Raji (cell line): ENCODE data around the gene HSP90B1.

Experiments
- POLR2A ChIP-seq: IDR thresholded peaks from 2 replicates; pipeline ENCODE4 v1.6.1; 2011; ENCODE audit warnings: low read depth, low read length, control low read depth; ENCODE audit not compliant: insufficient read depth

The HSP90B1 gene

DNA sequence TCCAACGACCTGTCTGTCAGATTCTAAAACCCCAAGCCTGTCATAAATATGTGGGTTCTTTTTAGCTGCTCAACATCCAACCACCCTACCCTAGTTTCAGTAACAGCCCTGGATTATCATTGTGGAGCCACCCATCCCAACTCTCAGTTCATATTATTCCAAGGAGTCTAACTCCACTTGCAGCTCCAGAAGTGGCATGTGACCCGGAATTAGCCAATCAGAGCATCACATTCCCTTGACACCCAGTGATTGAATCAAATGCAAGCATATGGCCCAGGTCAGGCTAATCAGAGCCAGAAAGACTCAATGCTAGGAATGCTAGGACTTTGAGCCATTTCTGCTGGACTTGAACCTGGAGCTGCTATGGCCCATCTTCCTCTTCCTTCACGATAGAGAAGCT, 17.1 kb upstream of the HSP90B1 start:
- no peak for TF ChIP-seq POLR2A

DNA sequence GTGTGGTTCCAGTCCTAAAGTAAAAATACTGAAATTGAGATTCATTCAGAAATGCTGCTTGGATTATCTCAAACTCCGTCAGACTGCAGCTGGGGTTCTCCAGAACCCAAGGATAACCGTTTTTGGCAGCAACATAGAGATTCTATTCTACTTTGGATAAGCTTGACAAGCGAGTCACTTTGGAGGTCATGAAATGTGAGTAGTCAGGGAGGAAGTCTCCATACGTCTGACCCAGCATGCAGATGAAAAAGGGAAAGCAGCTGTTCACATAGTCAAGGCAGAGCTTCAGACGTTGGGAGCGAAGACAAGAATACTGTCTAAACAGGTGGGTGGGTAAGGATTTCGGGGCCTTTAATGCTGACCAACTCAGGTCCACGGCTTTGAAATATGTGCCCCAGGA, 14.9 kb upstream of the HSP90B1 start:
- no peak for TF ChIP-seq POLR2A

DNA sequence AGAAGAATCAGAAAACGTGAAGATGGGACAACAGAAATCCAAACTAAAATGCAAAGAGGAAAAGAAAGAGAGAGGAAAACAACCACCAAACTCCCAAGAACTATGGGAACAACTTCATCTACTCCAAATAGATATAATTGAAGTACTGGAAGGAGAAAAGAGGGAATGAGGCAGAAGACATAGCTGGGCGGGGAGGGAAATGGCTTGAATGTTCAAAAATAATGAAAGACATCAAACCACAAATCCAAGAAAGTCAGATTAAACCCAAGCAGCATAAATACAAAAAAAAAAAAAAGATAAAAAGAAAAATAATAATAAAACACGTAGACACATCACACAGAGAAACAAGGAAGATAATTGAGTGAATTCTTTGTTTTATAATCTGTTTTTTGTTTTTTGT, 12.3 kb upstream of the HSP90B1 start:
- no peak for TF ChIP-seq POLR2A

DNA sequence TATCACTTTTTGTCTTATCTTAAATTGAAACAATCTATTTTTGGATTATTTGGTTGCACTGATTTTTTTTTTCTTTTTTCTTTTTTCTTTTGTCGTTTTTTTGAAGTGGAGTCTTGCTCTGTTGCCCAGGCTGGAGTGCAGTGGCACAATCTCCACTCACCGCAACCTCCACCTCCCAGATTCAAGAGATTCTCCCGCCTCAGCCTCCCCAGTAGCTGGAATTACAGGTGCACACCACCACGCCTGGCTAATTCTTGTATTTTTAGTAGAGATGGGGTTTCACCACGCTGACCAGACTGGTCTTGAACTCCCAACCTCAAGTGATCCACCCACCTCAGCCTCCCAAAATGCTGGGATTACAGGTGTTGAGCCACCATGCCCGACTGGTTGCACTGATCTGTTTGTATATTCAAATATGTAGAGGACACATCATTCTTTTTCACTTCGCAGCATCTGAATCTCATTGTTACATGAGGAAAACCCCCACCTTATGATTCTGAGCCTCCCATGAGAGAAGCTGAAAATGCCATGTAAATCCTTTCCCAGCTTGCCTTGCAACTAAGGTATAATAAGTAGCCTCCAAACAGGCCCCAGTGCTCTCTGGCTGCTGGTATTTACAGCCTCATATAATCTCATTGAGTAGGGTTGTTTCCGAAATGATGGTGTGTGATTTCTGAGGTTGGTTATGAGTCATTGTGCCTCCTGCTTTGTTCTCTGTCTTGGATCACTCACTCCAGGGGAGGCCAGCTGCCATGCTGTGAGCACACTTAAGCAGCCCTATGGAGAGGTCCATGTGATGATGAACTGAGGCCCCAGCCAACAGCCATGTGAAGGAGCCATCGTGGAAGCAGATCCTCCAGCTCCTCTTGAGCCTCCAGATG, 5.2 kb upstream of the HSP90B1 start:
- TF ChIP-seq POLR2A: no peak

DNA sequence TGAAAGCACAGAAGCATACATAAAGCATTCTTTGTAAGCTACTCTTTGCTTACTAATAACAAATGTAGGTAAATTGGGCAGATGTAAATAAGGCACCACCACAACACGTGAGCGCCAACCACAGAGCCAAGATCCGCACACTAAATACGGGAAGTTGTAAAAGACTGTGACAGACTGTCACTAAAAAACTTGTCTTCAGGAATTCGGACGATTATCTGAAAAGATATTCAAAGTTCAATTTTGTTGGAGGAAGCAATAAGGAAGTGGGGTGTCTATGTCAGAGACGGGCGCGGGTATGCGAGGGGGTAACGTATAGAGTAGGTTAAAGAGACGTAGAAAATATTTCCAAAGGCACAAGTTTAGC, 1.5 kb upstream of the HSP90B1 start:
- TF ChIP-seq POLR2A: no peak

DNA sequence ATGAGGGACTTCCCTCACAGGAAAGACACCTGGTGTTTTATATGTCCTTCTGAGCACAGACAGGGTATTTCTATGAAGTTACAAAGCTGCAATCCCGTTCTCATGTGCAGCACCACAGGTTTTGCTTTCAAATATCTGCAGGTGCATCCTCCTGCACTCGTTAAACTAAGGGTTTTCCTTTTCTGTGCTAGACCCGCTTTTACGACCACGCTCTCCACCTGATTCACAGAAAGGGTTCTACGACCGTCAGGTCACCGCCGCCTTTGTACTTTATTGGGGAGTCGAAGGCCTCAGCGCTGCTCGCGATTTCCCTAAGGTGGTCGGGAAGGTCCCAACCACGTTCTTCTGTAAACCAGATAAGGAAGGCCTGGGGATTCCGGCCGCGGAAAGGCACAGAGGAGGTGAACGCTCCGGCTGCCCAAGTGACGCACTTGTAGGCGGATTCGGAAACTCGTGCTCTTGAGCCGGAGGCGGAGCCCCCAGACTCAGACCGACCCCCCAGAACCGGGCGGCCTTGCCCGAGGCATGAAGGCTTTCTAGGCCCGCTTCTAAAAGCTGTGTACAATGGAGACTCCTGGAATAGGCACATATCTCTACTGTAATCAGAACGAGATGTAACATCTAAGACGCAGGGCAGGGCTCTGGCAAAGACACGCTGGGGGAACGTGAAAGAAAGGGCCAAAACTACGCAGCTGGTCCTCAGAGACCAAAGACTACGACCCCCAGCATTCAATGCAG, 995 bp upstream of the HSP90B1 start:
- TF ChIP-seq POLR2A: peak; percentile 49

DNA sequence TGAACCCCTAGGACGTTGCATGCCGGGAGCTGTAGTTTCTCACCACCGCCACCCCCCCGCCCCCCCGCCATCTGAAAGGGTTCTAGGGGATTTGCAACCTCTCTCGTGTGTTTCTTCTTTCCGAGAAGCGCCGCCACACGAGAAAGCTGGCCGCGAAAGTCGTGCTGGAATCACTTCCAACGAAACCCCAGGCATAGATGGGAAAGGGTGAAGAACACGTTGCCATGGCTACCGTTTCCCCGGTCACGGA, 501 bp upstream of the HSP90B1 start:
- TF ChIP-seq POLR2A: no peak

DNA sequence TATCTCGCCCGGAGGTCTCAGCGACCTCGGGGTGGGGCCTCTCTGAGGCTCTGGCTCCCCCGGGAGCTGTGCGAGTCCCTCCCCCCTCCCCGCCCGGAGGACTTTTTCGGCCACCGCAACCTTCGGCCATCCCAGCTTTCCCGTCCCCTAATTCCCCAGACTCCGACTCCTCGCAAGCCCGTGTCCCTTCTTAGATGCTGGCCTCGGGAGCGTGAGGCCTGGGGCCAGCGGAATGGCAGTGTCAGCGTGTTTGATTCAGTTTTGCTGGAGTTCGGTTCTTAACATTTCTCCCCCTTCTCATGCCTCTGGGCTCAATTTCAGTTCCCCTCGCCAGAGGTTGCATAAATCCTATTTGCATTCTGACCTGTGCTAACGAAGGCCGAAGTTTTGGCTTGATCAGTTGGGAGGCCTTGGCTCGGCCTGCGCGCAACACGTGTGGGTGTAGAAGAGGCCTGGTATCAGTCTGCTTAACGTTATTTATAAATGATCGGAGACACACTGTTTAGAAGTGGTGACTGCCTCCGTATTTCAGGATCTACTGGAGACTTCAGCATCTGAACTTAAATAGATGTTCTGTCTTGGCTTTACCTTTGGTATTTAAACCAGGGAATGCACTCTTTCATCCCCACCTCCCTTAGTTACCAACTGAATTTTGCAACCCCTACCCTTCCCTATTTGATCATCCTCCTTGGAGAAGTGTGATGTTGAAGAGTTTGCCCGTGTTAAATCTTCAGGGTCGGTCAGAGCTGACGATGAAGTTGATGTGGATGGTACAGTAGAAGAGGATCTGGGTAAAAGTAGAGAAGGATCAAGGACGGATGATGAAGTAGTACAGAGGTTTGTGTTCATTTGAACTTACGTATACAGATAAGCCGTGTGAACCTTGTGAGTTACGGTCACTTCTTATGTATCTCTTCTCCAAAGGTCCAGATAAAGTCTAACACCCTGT, 851 bp downstream of the HSP90B1 start:
- 0 out of 2 replicates have a peak, but pooled peaks have one; percentile 5 for TF ChIP-seq POLR2A

DNA sequence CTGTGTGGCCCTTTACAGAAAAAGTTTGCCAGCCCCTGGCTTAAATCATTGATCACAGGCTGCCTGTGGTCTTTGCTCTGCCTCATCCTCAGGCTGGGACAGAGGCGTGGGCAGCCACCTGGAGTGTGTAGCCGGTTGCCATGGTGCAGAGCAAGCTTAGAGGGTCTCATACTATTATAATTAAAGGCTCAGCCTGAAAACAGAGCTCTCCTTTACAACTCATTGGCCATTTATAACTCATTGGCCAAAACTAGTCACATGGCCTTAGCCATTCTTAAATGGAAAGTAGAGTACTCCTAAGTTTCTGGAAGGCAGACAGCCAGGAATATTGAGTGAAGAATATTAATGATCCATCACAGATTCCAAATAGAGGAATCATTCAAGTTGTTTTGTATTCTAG, 3.0 kb downstream of the HSP90B1 start:
- no peak for TF ChIP-seq POLR2A

DNA sequence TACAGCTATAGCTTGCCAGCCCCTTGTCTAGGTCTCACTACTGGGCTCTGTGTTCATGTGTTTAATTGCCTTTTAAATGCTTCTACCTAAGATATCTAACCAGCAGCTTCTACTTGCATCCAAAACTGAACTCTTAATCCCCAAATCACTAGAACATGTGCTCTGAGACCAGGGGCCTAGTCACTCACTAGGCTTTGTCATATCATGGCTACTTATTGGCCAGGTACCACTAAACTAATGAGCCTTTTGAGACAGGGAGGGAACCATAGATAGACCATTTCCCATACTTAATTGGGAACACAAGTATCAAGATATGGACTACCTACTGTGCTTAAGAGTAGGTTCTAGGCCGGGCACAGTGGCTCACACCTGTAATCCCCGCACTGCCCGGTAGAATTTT, 6.5 kb downstream of the HSP90B1 start:
- TF ChIP-seq POLR2A: no peak

DNA sequence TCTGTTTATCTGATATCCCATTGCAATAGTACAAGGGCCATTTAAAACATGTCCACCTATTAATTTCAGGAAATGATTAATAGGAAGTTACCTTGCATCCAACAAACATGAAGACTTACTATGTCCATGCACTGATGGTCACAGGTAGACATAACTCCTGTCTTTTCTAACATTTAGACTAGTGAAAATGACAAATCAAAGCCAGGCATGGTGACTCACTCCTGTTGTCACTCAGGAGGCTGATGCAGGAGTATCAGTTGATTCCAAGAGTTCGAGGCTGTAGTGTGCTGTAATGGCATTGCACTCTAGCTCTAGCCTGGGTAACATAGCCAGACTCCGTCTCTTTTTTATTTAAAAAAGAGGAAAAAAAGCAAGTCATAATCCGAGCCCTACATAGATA, 14.8 kb downstream of the HSP90B1 start:
- no peak for TF ChIP-seq POLR2A

DNA sequence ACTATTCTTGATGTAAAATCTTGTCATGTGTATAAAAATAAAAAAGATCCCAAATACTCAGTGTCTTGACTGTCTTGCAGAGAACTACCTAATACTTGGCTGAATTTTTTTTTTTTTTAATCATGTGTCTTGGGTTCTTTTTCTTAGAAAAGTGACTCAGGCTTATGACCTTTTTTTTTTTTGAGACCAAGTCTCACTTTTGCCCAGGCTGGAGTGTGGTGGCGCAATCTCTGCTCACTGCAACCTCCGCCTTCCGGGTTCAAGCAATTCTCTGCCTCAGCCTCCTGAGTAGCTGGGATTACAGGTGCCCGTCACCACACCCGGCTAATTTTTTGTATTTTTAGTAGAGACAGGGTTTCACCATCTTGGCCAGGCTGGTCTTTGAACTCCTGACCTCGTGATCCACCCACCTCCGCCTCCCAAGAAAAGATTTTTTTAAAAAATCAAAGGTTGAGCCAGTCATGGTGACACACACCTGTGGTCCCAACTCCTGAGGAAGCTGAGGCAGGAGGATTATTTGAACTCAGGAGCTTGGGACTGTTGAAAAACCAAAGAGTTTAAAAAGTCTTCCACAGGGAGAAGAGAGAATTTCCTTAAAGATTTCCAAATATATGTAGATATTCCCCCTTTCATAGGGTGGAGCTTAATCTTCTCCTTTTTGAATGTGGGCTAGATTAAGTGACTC, 17.8 kb downstream of the HSP90B1 start:
- no peak for TF ChIP-seq POLR2A

DNA sequence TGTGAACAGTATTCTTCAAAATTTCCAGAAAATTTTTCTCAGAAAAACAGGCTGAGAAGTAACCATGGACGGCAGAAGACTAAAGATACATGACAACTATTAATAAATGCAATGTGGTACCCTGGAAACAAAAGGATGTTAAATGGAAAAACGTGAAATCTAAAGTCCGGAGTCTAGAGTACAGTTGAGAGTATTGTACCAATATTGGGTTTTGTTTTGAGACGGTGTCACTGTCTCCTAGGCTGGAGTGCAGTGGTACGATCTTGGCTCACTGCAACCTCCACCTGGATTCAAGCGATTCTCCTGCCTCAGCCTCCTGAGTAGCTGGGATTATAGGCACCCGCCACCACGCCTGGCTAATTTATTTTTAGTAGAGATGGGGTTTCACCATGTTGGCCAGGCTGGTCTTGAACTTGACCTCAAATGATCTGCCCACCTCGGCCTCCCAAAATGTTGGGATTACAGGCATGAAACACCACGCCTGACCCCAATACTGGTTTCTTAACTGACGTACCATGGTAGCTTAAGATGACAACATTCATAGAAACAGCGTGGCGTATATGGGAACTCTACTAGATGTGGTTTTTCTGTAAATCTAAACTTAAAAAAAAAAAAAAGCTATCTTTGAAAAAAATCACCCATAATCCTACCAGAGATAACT, 18.7 kb downstream of the HSP90B1 start:
- TF ChIP-seq POLR2A: no peak

DNA sequence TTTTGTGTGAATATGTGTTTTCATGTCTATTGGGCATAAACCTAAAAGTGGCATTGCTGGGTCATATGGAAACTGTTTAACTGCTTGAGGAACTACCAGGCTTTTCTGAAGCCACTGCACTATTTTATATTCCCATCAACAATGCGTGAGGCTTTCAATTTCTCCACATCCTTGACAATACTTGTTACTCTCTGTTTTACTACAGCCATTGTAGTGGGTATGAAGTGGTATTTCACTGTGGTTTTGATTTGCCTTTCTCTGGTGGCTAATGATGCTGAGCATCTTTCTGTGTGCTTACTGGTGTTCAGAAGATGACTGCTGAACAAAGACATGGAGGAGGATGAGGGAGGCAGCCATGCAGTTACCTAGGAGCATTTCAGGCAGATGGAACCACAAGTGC, 22.3 kb downstream of the HSP90B1 start:
- no peak for TF ChIP-seq POLR2A
